ENCODE results near the gene TLX2.

DNA sequence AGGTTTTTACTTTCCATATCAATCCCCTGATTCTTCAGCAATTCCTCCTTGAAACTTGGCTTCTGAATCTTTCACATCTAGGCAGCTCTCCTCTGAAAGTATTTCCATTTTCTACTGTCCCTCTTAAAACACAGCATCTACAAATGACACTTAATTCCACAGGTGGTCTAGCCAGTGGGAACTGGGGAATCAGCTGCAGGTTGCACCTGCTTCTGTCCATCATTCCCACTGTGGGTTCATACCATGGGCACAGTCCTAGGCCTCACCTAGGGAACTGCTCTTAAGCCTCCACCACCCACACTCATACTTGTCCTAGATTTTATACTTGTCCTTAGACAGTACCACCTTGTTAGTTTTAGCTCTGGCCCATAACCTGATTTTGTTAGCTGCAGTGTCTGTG lies 37.3 kb downstream of the TLX2 start:
- TF ChIP-seq, protein P1, sequence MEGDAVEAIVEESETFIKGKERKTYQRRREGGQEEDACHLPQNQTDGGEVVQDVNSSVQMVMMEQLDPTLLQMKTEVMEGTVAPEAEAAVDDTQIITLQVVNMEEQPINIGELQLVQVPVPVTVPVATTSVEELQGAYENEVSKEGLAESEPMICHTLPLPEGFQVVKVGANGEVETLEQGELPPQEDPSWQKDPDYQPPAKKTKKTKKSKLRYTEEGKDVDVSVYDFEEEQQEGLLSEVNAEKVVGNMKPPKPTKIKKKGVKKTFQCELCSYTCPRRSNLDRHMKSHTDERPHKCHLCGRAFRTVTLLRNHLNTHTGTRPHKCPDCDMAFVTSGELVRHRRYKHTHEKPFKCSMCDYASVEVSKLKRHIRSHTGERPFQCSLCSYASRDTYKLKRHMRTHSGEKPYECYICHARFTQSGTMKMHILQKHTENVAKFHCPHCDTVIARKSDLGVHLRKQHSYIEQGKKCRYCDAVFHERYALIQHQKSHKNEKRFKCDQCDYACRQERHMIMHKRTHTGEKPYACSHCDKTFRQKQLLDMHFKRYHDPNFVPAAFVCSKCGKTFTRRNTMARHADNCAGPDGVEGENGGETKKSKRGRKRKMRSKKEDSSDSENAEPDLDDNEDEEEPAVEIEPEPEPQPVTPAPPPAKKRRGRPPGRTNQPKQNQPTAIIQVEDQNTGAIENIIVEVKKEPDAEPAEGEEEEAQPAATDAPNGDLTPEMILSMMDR (IDR thresholded peaks at IDR 0.05; ENCODE audit: insufficient read depth, low read length, poor library complexity, severe bottlenecking) = no peak
- no peak for TF ChIP-seq EZH2phosphoT487 (conservative IDR thresholded peaks at IDR 0.05; ENCODE audit: low read length)

Measured in SU-DHL-6 (cell line).